GM23248 (cell line): ENCODE results near the gene NGB.

ENCODE experiments used
- EZH2 ChIP-seq: fragments of 200-600 bp; sonication (generic); IDR thresholded peaks from 2 replicates; pipeline ENCODE4 v1.6.1; 2018; ENCODE audit warnings: antibody characterized with exemption, mild to moderate bottlenecking; ENCODE audit not compliant: insufficient read depth, poor library complexity, severe bottlenecking
- EZH2phosphoT487 ChIP-seq: fragments of 200-600 bp; sonication (generic); IDR thresholded peaks from 2 replicates; pipeline ENCODE4 v1.6.1; 2018; ENCODE audit warnings: antibody characterized with exemption, moderate library complexity, mild to moderate bottlenecking, low read depth; ENCODE audit not compliant: insufficient read depth

- TF ChIP-seq EZH2phosphoT487 (no peak), EZH2 (no peak)
Measured at GRCh38 chr14:77273796-77274195, 2.8 kb upstream of the NGB start.
